Activated B cell treated with CpG ODN at 0.5 μM for 24 hours (primary cell): ENCODE results near the gene ZNF768. TPM values are rescaled to one million over a fixed set of nuclear protein-coding genes. Genes with fewer than 3 reads are reported as not detected.

Experiments
- ATAC-seq: fragments of 200-7000 bp; cut with Tn5 transposase; one replicate; pipeline ENCODE4 v1.10.0; 2021; ENCODE audit warnings: low read depth, mild to moderate bottlenecking, moderate library complexity
- CTCF ChIA-PET: fragments of 350-600 bp; sonication (Branson Sonifier 250); formaldehyde crosslinking; loops from one replicate; lab custom pipeline; 2021; ENCODE audit warnings: antibody characterized with exemption; lab: Charles Lee
- POLR2A ChIA-PET: fragments of 350-600 bp; sonication (Branson Sonifier 250); formaldehyde crosslinking; loops from one replicate; lab custom pipeline; 2021; ENCODE audit warnings: antibody characterized with exemption; lab: Charles Lee
- DNase-seq: peaks from one replicate; pipeline ENCODE4 v3.0.0; 2022
- H3K27ac Mint-ChIP-seq: one replicate; pipeline ENCODE4 v1.8.0; 2020; ENCODE audit warnings: mixed read lengths
- H3K27me3 Mint-ChIP-seq: one replicate; pipeline ENCODE4 v1.8.0; 2021; ENCODE audit warnings: mixed read lengths
- H3K36me3 Mint-ChIP-seq: one replicate; pipeline ENCODE4 v1.8.0; 2021; ENCODE audit warnings: low read depth, mixed read lengths
- H3K4me1 Mint-ChIP-seq: one replicate; pipeline ENCODE4 v1.8.0; 2021; ENCODE audit warnings: mixed read lengths
- H3K4me3 Mint-ChIP-seq: one replicate; pipeline ENCODE4 v1.8.0; 2020; ENCODE audit warnings: mild to moderate bottlenecking, mixed read lengths
- H3K9me3 Mint-ChIP-seq: one replicate; pipeline ENCODE4 v1.8.0; 2020; ENCODE audit warnings: mixed read lengths
- intact Hi-C: fragments of 100-400 bp; cut with micrococcal nuclease; formaldehyde crosslinking; loops from one replicate; pipeline ENCODE4 v1.15.1; 2024
- total RNA-seq: library from RNA; stranded (reverse); gene quantifications from 2 replicates; pipeline ENCODE4 v1.2.3, GENCODE V29; 2022
- TF ChIP-seq, protein P1 (sequence below): fragments of 200-600 bp; IDR thresholded peaks from one replicate; pipeline ENCODE4 v1.8.0; 2022; ENCODE audit warnings: antibody characterized with exemption, mild to moderate bottlenecking

ZNF768 gene
- total RNA-seq, 1 donor from 2014 or later = 30.7 TPM

DNA sequence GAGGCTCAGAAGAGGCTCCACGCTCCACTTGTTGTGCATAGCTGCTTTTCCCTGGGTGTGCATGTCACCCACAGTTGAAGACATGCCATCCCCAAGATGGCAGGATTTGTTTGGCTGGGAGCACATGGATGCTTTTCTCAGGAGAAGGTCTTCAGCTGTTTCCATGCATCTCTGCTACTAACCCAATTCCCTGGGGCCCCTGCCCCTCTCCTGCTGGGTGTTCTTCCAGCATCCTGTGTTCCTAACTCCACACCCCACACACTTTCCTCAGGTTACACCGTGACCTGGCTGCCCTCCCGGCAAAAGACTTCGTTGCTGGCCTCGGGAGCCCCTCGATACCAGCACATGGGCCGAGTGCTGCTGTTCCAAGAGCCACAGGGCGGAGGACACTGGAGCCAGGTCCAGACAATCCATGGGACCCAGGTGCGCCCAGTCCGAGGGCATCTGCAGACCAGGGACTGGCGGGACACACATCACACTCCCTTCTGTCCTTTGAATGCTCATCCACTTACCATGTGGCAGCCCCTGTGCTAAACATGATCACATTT lies 32.4 kb downstream of the ZNF768 start:
- TF ChIP-seq, protein P1, sequence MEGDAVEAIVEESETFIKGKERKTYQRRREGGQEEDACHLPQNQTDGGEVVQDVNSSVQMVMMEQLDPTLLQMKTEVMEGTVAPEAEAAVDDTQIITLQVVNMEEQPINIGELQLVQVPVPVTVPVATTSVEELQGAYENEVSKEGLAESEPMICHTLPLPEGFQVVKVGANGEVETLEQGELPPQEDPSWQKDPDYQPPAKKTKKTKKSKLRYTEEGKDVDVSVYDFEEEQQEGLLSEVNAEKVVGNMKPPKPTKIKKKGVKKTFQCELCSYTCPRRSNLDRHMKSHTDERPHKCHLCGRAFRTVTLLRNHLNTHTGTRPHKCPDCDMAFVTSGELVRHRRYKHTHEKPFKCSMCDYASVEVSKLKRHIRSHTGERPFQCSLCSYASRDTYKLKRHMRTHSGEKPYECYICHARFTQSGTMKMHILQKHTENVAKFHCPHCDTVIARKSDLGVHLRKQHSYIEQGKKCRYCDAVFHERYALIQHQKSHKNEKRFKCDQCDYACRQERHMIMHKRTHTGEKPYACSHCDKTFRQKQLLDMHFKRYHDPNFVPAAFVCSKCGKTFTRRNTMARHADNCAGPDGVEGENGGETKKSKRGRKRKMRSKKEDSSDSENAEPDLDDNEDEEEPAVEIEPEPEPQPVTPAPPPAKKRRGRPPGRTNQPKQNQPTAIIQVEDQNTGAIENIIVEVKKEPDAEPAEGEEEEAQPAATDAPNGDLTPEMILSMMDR = no peak
- ChIA-PET CTCF (no interaction called here), POLR2A (interaction anchor here (0.6 to 1.6 kb wide), 4 partner anchors 8 to 118 kb away, joined by 3 to 9 read pairs (median 5); partner anchors contain the start of gene ITGAL)
- Mint-ChIP-seq H3K4me3 (no peak overlapping the region), H3K4me1 (no peaks in the 10 kb centered on the region), H3K9me3 (no peaks in the 10 kb centered on the region), H3K27me3 (no peaks in the 10 kb centered on the region), H3K36me3 (peaks cover 63% of the 10 kb centered on the region), H3K27ac (no peak overlapping the region)
- intact Hi-C loops = no loop called here
- no peak for DNase-seq
- ATAC-seq = no peak

DNA sequence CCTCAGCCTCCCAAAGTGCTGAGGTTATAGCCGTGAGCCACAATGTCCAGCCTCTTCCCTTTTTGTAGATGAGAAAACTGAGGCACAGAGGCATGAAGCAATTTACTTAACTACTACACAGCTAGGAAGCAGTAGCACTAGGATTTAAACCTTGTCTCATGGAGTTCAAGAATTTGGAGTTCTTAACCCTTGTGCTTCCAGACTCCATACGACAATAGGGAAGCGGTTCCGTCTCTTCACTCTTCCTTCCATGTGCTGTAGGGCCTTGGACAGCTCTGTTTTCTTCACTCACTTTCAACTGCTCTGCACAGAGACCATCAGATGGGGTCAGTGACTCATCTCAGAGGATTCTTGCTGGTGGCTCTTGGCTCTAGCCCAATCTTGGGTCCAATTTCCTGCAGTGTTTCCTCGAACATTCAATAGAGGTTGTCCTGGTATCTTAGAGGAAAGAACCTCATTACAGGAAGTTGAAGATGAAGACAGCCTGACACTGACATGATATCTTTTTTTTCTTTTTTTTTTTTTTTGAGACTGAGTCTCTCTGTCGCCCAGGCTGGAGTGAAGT lies 34.5 kb downstream of the ZNF768 start:
- Mint-ChIP-seq H3K27ac (peak overlapping the region; percentile 9), H3K4me3 (no peak overlapping the region), H3K27me3 (no peaks in the 10 kb centered on the region), H3K9me3 (no peaks in the 10 kb centered on the region), H3K4me1 (peaks cover 4% of the 10 kb centered on the region), H3K36me3 (peaks cover 69% of the 10 kb centered on the region)
- DNase-seq = no peak
- CTCF ChIA-PET = interaction anchor here (0.9 kb wide), 2 partner anchors 9 to 62 kb away, joined by 3 read pairs; partner anchors contain the start of gene DCTPP1
- POLR2A ChIA-PET = interaction anchor here (0.7 to 1.0 kb wide), 5 partner anchors 15 to 903 kb away, joined by 3 to 8 read pairs (median 4); no protein-coding TSS in a partner anchor
- intact Hi-C loops = no loop called here
- no peak for ATAC-seq
- TF ChIP-seq, protein P1 = no peak

DNA sequence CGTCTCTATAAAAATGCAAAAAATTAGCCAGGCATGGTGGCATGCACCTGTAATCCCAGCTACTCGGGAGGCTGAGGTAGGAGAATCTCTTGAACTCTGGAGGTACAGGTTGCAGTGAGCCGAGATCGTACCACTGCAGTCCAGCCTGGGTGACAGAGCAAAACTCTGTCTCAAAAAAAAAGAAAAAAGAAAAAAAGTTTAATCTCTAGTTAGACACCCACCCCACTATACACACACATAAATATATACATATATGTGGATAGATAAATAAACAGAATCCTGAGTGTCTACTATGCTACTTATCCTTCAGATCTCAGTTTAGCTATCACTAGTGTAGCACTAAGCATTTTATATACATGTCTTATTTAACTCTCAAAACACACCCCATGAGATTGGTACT lies 35.1 kb downstream of the ZNF768 start:
- H3K4me1 Mint-ChIP-seq = peaks cover 4% of the 10 kb centered on the region
- H3K9me3 Mint-ChIP-seq = no peaks in the 10 kb centered on the region
- H3K4me3 Mint-ChIP-seq = no peak overlapping the region
- ChIA-PET POLR2A (interaction anchor here (0.6 to 2.1 kb wide), 7 partner anchors 9 to 137 kb away, joined by 3 to 8 read pairs (median 4); partner anchors contain the start of gene ITGAL), CTCF (interaction anchor here (0.9 to 1.4 kb wide), 3 partner anchors 10 to 62 kb away, joined by 3 read pairs; partner anchors contain the start of gene DCTPP1)
- peaks cover 72% of the 10 kb centered on the region for H3K36me3 Mint-ChIP-seq
- ATAC-seq (no peak), DNase-seq (no peak)
- H3K27ac Mint-ChIP-seq = no peak overlapping the region
- no peaks in the 10 kb centered on the region for H3K27me3 Mint-ChIP-seq
- intact Hi-C loops = no loop called here
- TF ChIP-seq, protein P1 = no peak

DNA sequence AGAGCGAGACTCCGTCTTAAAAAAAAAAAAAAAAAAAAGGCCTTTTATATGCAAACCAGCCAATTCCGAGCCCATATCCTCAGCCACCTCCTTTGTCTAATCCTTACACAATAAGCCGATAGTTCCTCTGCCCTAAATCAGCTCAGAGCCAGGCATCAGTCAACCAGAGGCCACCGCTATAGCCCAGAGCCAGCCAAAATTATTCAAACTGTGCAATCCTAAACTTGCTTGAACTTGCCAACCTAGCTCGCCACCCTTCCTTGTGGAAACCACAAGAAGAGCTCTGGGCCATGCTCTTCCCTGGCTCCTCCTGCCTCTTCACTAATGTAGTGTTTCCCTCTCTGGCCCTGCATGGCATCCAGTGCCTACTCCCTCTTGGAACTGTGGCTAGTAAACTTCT lies 36.2 kb downstream of the ZNF768 start:
- intact Hi-C loops = no loop called here
- H3K4me1 Mint-ChIP-seq = peaks cover 4% of the 10 kb centered on the region
- POLR2A ChIA-PET = interaction anchor here (0.7 to 2.9 kb wide), 4 partner anchors 18 to 94 kb away, joined by 6 to 15 read pairs (median 8); partner anchors contain the start of gene ITGAL
- no peak overlapping the region for H3K4me3 Mint-ChIP-seq
- H3K27ac Mint-ChIP-seq = peak overlapping the region; percentile 57
- DNase-seq (no peak), ATAC-seq (no peak)
- TF ChIP-seq, protein P1 = no peak
- no peaks in the 10 kb centered on the region for H3K9me3 Mint-ChIP-seq
- peaks cover 71% of the 10 kb centered on the region for H3K36me3 Mint-ChIP-seq
- CTCF ChIA-PET = interaction anchor here (1.4 kb wide), 1 partner anchor 40 kb away, joined by 3 read pairs; no protein-coding TSS in a partner anchor
- H3K27me3 Mint-ChIP-seq = no peaks in the 10 kb centered on the region
